ENCODE results near the gene ACVR1C. TPM values are rescaled to one million over a fixed set of nuclear protein-coding genes. Genes with fewer than 3 reads are reported as not detected.

The ACVR1C gene
- total and polyA plus RNA-seq, 2 experiments from 2014 or later = 1.3 to 3.0 TPM

DNA sequence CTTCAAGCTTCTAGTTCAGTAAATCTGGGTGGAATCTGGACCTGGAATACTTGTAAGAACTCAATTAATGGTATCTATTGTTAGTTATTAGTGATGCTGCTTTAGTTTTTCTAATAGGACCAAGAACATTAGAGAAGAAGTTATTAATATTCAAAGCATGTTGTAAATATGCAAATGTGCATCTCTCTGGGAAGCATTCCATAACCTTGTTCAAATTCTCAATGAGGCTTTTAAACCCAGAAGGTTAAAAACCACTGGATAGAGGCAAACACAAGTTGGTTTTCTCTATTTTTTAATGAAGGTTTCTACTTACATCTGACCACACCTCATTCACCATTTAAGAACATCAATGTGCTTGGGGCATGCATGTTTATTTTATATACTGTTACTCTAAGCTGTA, 16.1 kb upstream of the ACVR1C start:
- Histone ChIP-seq H3K36me3 (replicated peaks; ENCODE audit: insufficient read depth, low read depth) (no peaks in the 10 kb centered on the region), H3K4me1 (ENCODE audit: insufficient read depth) (no peaks in the 10 kb centered on the region), H3K27me3 (no peaks in the 10 kb centered on the region), H3K27ac (no peak overlapping the region), H3K9me3 (ENCODE audit: low read depth) (no peaks in the 10 kb centered on the region), H3K4me3 (no peak overlapping the region), H2AFZ (no peak overlapping the region), H4K20me1 (ENCODE audit: insufficient read depth, poor library complexity, severe bottlenecking) (no peaks in the 10 kb centered on the region), H3K9me2 (replicated peaks; ENCODE audit: insufficient read depth) (no peaks in the 10 kb centered on the region), H3K79me2 (no peaks in the 10 kb centered on the region), H3K4me2 (no peak overlapping the region)
- TF ChIP-seq, protein P1, sequence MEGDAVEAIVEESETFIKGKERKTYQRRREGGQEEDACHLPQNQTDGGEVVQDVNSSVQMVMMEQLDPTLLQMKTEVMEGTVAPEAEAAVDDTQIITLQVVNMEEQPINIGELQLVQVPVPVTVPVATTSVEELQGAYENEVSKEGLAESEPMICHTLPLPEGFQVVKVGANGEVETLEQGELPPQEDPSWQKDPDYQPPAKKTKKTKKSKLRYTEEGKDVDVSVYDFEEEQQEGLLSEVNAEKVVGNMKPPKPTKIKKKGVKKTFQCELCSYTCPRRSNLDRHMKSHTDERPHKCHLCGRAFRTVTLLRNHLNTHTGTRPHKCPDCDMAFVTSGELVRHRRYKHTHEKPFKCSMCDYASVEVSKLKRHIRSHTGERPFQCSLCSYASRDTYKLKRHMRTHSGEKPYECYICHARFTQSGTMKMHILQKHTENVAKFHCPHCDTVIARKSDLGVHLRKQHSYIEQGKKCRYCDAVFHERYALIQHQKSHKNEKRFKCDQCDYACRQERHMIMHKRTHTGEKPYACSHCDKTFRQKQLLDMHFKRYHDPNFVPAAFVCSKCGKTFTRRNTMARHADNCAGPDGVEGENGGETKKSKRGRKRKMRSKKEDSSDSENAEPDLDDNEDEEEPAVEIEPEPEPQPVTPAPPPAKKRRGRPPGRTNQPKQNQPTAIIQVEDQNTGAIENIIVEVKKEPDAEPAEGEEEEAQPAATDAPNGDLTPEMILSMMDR (IDR thresholded peaks at IDR 0.05; ENCODE audit: poor library complexity) = no peak
- no peak for TF ChIP-seq EZH2phosphoT487 (IDR thresholded peaks at IDR 0.05; ENCODE audit: low read depth, severe bottlenecking, unreplicated experiment)
- no peak for TF ChIP-seq EZH2 (IDR thresholded peaks at IDR 0.05; ENCODE audit: borderline replicate concordance)
- DNase-seq (ENCODE audit: low spot score) = no peak

DNA sequence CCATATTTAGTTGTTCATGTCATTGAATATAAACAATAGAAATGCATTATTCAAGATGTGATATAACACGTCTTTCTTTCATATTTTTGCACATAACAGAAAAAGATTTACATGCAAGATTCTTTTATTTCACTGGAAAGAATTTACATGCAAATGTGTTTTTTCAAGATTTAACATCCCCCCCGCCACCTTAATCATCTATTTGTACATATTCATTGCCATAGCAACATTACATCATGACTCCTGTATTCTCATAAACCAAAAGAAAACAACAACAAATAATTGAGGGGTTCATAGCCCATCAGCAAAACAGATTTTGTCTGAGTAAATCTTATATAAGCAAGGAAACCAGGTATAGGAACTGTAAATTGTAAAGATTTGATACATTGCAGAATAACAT, 3.2 kb upstream of the ACVR1C start:
- Histone ChIP-seq H3K4me3 (no peak overlapping the region), H2AFZ (no peak overlapping the region), H3K27me3 (peaks cover 18% of the 10 kb centered on the region), H3K9me3 (ENCODE audit: low read depth) (no peaks in the 10 kb centered on the region), H3K4me2 (no peak overlapping the region), H3K4me1 (ENCODE audit: insufficient read depth) (peaks cover 3% of the 10 kb centered on the region), H3K36me3 (replicated peaks; ENCODE audit: insufficient read depth, low read depth) (no peaks in the 10 kb centered on the region), H4K20me1 (ENCODE audit: insufficient read depth, poor library complexity, severe bottlenecking) (no peaks in the 10 kb centered on the region), H3K27ac (no peak overlapping the region), H3K9me2 (replicated peaks; ENCODE audit: insufficient read depth) (no peaks in the 10 kb centered on the region), H3K79me2 (no peaks in the 10 kb centered on the region)
- TF ChIP-seq, protein P1 (IDR thresholded peaks at IDR 0.05; ENCODE audit: poor library complexity) = no peak
- TF ChIP-seq EZH2 (IDR thresholded peaks at IDR 0.05; ENCODE audit: borderline replicate concordance) = no peak
- no peak for TF ChIP-seq EZH2phosphoT487 (IDR thresholded peaks at IDR 0.05; ENCODE audit: low read depth, severe bottlenecking, unreplicated experiment)
- no peak for DNase-seq (ENCODE audit: low spot score)
- 80% methylated on average over 2 of the region's 2 CpGs for WGBS (ENCODE audit: low lambda C conversion rate, missing lambda C conversion rate)

DNA sequence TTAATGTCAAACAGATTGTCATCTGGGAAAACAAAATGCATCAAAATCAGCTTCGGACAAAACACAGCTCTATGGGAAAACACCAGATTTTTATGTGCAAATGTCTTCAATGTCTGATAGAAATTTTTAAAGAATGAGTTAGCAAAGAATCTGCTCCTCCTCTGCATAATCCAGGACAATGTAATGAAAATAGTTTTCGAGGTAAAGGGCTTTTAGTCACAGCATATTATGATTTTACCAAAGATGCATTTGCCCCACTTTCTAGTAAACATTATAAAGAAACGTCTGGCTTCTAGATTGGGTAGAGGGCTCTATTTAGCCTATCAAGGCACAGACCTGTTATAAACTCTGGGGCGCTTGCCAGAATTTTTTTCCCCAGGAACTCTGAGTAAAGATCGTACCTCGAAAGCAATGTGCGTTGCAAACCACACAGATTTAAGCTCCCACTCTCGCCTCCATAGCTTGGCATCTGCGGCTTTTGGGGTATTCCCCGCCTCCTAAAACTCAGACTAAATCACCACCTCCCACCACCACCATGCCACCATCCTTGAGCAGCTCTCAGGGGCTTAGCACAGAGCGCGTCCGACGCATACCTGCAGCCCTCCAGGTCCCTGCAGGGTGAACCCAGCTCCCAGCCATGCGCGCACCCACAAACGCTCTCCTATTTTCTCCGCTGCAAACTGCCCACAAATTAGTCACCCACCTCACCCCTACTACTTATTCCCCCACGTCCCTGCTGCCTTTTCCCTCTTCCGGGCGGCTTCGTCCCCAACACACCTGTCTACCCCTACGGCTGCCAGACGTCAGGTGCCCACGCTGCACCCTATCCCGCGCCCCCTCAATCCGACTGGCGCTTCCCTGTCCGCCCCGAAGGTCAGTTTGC, 829 bp downstream of the ACVR1C start:
- H3K9me2 ChIP-seq (replicated peaks; ENCODE audit: insufficient read depth) = no peaks in the 10 kb centered on the region
- peak overlapping the region; percentile 64 for H3K27ac ChIP-seq
- peaks cover 27% of the 10 kb centered on the region for H3K27me3 ChIP-seq
- DNase-seq (ENCODE audit: low spot score) = no peak
- TF ChIP-seq EZH2 (IDR thresholded peaks at IDR 0.05; ENCODE audit: borderline replicate concordance) = no peak
- TF ChIP-seq EZH2phosphoT487 (IDR thresholded peaks at IDR 0.05; ENCODE audit: low read depth, severe bottlenecking, unreplicated experiment) = no peak
- TF ChIP-seq, protein P1 (IDR thresholded peaks at IDR 0.05; ENCODE audit: poor library complexity) = no peak
- H3K79me2 ChIP-seq = no peaks in the 10 kb centered on the region
- H2AFZ ChIP-seq = peak overlapping the region; percentile 54
- 15% methylated on average over 21 of the region's 31 CpGs for WGBS (ENCODE audit: low lambda C conversion rate, missing lambda C conversion rate)
- H3K4me1 ChIP-seq (ENCODE audit: insufficient read depth) = peaks cover 3% of the 10 kb centered on the region
- H3K36me3 ChIP-seq (replicated peaks; ENCODE audit: insufficient read depth, low read depth) = no peaks in the 10 kb centered on the region
- H4K20me1 ChIP-seq (ENCODE audit: insufficient read depth, poor library complexity, severe bottlenecking) = no peaks in the 10 kb centered on the region
- no peaks in the 10 kb centered on the region for H3K9me3 ChIP-seq (ENCODE audit: low read depth)
- H3K4me3 ChIP-seq = peak overlapping the region; percentile 82
- H3K4me2 ChIP-seq = peak overlapping the region; percentile 91

Measured in hepatocyte (in vitro differentiated cells).